ENCODE results near the gene AEBP1. TPM values are rescaled to one million over a fixed set of nuclear protein-coding genes. Genes with fewer than 3 reads are reported as not detected.

AEBP1 gene
- total RNA-seq, 4 donors from 2014 or later = 38.9 to 151 (median 57.6) TPM

- Histone ChIP-seq H3K27ac (no peak overlapping the region), H3K4me1 (peaks cover 8 to 12% of the 10 kb centered on the region in 2 donors), H3K4me3 (replicated peaks in 1 of 3) (peak overlapping the region in 1 of 3 donors; percentile 27), H3K36me3 (no peaks in the 10 kb centered on the region), H3K27me3 (no peaks in the 10 kb centered on the region), H3K9me3 (no peaks in the 10 kb centered on the region)
- intact Hi-C loops (cut with DNase I) = no loop called here
- WGBS, 2 donors = 3 to 43% methylated on average over 16 to 25 of the region's 65 CpGs
- peak; percentile 60 to 64 for DNase-seq
- TF ChIP-seq CTCF (IDR thresholded peaks at IDR 0.05) (no peak), POLR2A (IDR thresholded peaks at IDR 0.05) (no peak)
Observed at GRCh38 chr7:44145969-44146911, 42.1 kb downstream of the AEBP1 start.

- H3K9me3 ChIP-seq = no peaks in the 10 kb centered on the region
- TF ChIP-seq POLR2A (IDR thresholded peaks at IDR 0.05) (no peak), CTCF (IDR thresholded peaks at IDR 0.05) (no peak)
- peaks cover 8 to 12% of the 10 kb centered on the region in 2 donors for H3K4me1 ChIP-seq
- intact Hi-C loops (cut with DNase I) = no loop called here
- DNase-seq = no peak
- no peaks in the 10 kb centered on the region for H3K36me3 ChIP-seq
- no peak overlapping the region for H3K4me3 ChIP-seq (replicated peaks in 1 of 3)
- 80 to 84% methylated on average over 18 to 33 of the region's 33 CpGs for WGBS, 2 donors
- no peaks in the 10 kb centered on the region for H3K27me3 ChIP-seq
- H3K27ac ChIP-seq = no peak overlapping the region
Observed at GRCh38 chr7:44147026-44147991, 43.2 kb downstream of the AEBP1 start.

GRCh38 chr7:44148166-44148565 is 44.0 kb downstream of the AEBP1 start:
- DNase-seq = no peak
- Histone ChIP-seq H3K4me1 (peaks cover 8 to 12% of the 10 kb centered on the region in 2 donors), H3K27me3 (no peaks in the 10 kb centered on the region), H3K9me3 (no peaks in the 10 kb centered on the region), H3K27ac (no peak overlapping the region), H3K4me3 (replicated peaks in 1 of 3) (no peak overlapping the region), H3K36me3 (no peaks in the 10 kb centered on the region)
- WGBS, 2 donors = 92% methylated on average over 2 of the region's 2 CpGs
- TF ChIP-seq POLR2A (IDR thresholded peaks at IDR 0.05) = no peak
- no peak for TF ChIP-seq CTCF (IDR thresholded peaks at IDR 0.05)
- intact Hi-C loops (cut with DNase I) = no loop called here

- no peak for DNase-seq
- Histone ChIP-seq H3K4me1 (peaks cover 8 to 12% of the 10 kb centered on the region in 2 donors), H3K9me3 (no peaks in the 10 kb centered on the region), H3K4me3 (replicated peaks in 1 of 3) (no peak overlapping the region), H3K36me3 (no peaks in the 10 kb centered on the region), H3K27me3 (no peaks in the 10 kb centered on the region), H3K27ac (no peak overlapping the region)
- TF ChIP-seq POLR2A (IDR thresholded peaks at IDR 0.05) = no peak
- no peak for TF ChIP-seq CTCF (IDR thresholded peaks at IDR 0.05)
- intact Hi-C loops (cut with DNase I) = no loop called here
- 84 to 89% methylated on average over 9 of the region's 9 CpGs for WGBS, 2 donors
Observed at GRCh38 chr7:44148961-44149536, 44.9 kb downstream of the AEBP1 start.
